Measurements from ENCODE around the gene PEX5L. TPM values are rescaled to one million over a fixed set of nuclear protein-coding genes. Genes with fewer than 3 reads are reported as not detected.

PEX5L gene
- total and polyA plus RNA-seq, 12 donors: 0.01 to 0.94 (median 0.36) TPM; not detected in 3

GRCh38 chr3:179832333-179832854 is 204.3 kb downstream of the PEX5L start:
- DNase-seq (no peak), ATAC-seq (no peak)
- TF ChIP-seq, protein P1, sequence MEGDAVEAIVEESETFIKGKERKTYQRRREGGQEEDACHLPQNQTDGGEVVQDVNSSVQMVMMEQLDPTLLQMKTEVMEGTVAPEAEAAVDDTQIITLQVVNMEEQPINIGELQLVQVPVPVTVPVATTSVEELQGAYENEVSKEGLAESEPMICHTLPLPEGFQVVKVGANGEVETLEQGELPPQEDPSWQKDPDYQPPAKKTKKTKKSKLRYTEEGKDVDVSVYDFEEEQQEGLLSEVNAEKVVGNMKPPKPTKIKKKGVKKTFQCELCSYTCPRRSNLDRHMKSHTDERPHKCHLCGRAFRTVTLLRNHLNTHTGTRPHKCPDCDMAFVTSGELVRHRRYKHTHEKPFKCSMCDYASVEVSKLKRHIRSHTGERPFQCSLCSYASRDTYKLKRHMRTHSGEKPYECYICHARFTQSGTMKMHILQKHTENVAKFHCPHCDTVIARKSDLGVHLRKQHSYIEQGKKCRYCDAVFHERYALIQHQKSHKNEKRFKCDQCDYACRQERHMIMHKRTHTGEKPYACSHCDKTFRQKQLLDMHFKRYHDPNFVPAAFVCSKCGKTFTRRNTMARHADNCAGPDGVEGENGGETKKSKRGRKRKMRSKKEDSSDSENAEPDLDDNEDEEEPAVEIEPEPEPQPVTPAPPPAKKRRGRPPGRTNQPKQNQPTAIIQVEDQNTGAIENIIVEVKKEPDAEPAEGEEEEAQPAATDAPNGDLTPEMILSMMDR (IDR thresholded peaks at IDR 0.05): no peak
- Histone ChIP-seq H3K27ac (no peak overlapping the region), H3K36me3 (no peaks in the 10 kb centered on the region), H3K9me3 (no peaks in the 10 kb centered on the region), H3K4me3 (no peak overlapping the region), H3K27me3 (no peaks in the 10 kb centered on the region), H3K4me1 (peaks cover 0 to 4% (median 0%) of the 10 kb centered on the region in 9 donors)
- 93 to 96% methylated on average over 3 of the region's 3 CpGs for WGBS, 2 donors
- intact Hi-C loops (cut with DNase I): no loop called here

- no peaks in the 10 kb centered on the region for H3K9me3 ChIP-seq
- 30 to 46% methylated on average over 5 of the region's 5 CpGs for WGBS, 2 donors
- H3K36me3 ChIP-seq: no peaks in the 10 kb centered on the region
- no peaks in the 10 kb centered on the region for H3K27me3 ChIP-seq
- H3K4me3 ChIP-seq: no peak overlapping the region
- intact Hi-C loops (cut with DNase I): loop anchor here in 1 of 10 donors (1.0 kb wide), 1 partner anchor 8 kb away; no protein-coding TSS in a partner anchor
- peaks cover 0 to 3% (median 0%) of the 10 kb centered on the region in 9 donors for H3K4me1 ChIP-seq
- TF ChIP-seq, protein P1 (IDR thresholded peaks at IDR 0.05): no peak
- ATAC-seq (no peak), DNase-seq (no peak)
- no peak overlapping the region for H3K27ac ChIP-seq
Observed at GRCh38 chr3:179829401-179829800, 207.3 kb downstream of the PEX5L start.

DNA sequence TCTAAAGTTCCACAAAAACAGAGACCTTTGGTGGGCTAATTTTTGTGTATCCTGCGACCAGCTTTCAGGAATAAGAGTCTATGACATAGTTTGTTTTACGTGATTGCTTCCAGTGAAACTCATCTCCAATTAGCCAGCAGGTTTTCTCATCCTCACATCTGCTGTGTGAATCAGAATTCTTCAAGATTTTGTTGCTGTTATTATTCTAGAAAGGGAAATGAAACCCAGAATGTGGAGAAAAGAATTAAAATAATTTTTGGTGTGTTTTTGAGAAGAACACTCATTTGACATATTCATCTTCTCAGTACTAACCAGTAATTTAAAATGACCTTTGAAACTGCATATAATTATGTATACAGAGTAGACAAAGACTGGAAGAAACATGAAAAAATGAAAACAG is 208.0 kb downstream of the PEX5L start:
- H3K27me3 ChIP-seq: no peaks in the 10 kb centered on the region
- intact Hi-C loops (cut with DNase I): loop anchor here in 1 of 10 donors (1.0 kb wide), 1 partner anchor 7 kb away; no protein-coding TSS in a partner anchor
- no peaks in the 10 kb centered on the region for H3K36me3 ChIP-seq
- H3K4me1 ChIP-seq: peaks cover 0 to 3% (median 0%) of the 10 kb centered on the region in 9 donors
- no peak for ATAC-seq
- DNase-seq: no peak
- TF ChIP-seq, protein P1 (IDR thresholded peaks at IDR 0.05): no peak
- no peak overlapping the region for H3K27ac ChIP-seq
- 84 to 85% methylated on average over 2 of the region's 2 CpGs for WGBS, 2 donors
- no peak overlapping the region for H3K4me3 ChIP-seq
- H3K9me3 ChIP-seq: no peaks in the 10 kb centered on the region

- no peak overlapping the region for H3K4me3 ChIP-seq
- intact Hi-C loops (cut with DNase I): no loop called here
- DNase-seq (no peak), ATAC-seq (no peak)
- peaks cover 0 to 3% (median 0%) of the 10 kb centered on the region in 9 donors for H3K4me1 ChIP-seq
- H3K9me3 ChIP-seq: no peaks in the 10 kb centered on the region
- no peak overlapping the region for H3K27ac ChIP-seq
- TF ChIP-seq, protein P1 (IDR thresholded peaks at IDR 0.05): no peak
- no peaks in the 10 kb centered on the region for H3K36me3 ChIP-seq
- H3K27me3 ChIP-seq: peaks cover 0 to 5% (median 0%) of the 10 kb centered on the region in 7 donors
- 3 to 7% methylated on average over 1 of the region's 1 CpG for WGBS, 2 donors
Observed at GRCh38 chr3:179826247-179826637, 210.5 kb downstream of the PEX5L start.

All from heart right ventricle (tissue), 16 donors.